Esophagus muscularis mucosa (tissue), 4 donors: Measurements from ENCODE around the gene SCGN.

Experiments used
- EP300 ChIP-seq: sonication (generic); formaldehyde crosslinking; IDR thresholded peaks from one replicate; pipeline ENCODE4 v1.6.1; 2017; ENCODE audit warnings: antibody characterized with exemption
- POLR2A ChIP-seq: fragments of 450-650 bp; IDR thresholded peaks from one replicate; pipeline ENCODE4 v1.6.1; 2017; ENCODE audit warnings: antibody characterized with exemption, moderate library complexity, mild to moderate bottlenecking, low read depth
- POLR2AphosphoS5 ChIP-seq, 2 donors: sonication (generic); formaldehyde crosslinking; IDR thresholded peaks; one replicate each; pipeline ENCODE4 v1.6.1; 2017; ENCODE audit warnings: antibody characterized with exemption in 2 of 2
- TF ChIP-seq, protein P1 (sequence below), 3 experiments: fragments of 200-600 bp in 2 of 3; fragments of 450-650 bp in 1 of 3; sonication (generic) in 2 of 3; IDR thresholded peaks; one replicate each; pipeline ENCODE4 v1.5.1; 2017 to 2019; ENCODE audit warnings: antibody characterized with exemption in 3 of 3, mild to moderate bottlenecking in 2 of 3, moderate library complexity in 1 of 3

DNA sequence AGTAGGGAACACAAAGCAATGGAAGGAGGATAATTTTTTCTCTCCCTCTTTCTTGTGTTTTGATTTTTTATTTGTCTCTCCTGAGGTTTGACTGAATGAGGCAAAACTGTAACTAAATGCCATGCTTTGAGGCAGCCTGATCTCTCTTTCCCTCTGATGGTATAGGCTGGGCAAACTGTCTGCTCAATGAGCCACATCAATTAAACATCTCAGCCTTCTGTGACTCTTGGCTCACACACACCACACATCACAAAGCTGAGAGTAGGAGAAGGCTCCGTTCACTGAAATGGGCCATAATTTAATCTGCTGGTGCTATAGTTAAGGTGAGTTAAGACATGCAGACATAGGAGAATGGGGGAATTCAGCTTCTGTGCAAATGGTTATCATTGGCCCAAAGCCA, 28.1 kb upstream of the SCGN start:
- TF ChIP-seq, protein P1, sequence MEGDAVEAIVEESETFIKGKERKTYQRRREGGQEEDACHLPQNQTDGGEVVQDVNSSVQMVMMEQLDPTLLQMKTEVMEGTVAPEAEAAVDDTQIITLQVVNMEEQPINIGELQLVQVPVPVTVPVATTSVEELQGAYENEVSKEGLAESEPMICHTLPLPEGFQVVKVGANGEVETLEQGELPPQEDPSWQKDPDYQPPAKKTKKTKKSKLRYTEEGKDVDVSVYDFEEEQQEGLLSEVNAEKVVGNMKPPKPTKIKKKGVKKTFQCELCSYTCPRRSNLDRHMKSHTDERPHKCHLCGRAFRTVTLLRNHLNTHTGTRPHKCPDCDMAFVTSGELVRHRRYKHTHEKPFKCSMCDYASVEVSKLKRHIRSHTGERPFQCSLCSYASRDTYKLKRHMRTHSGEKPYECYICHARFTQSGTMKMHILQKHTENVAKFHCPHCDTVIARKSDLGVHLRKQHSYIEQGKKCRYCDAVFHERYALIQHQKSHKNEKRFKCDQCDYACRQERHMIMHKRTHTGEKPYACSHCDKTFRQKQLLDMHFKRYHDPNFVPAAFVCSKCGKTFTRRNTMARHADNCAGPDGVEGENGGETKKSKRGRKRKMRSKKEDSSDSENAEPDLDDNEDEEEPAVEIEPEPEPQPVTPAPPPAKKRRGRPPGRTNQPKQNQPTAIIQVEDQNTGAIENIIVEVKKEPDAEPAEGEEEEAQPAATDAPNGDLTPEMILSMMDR (IDR thresholded peaks at IDR 0.05) = no peak
- TF ChIP-seq POLR2AphosphoS5 (IDR thresholded peaks at IDR 0.05) (no peak), POLR2A (no peak), EP300 (no peak)
